RWPE2 (cell line): Measurements from ENCODE around the gene SSBP3.

ENCODE experiments used
- ATAC-seq: fragments of 200-7000 bp; cut with Tn5 transposase; 3 replicates; pipeline ENCODE4 v1.9.1; 2021; ENCODE audit warnings: low read depth
- DNase-seq: peaks from one replicate; pipeline ENCODE4 v3.0.0-alpha.2; 2020; ENCODE audit warnings: low spot score
- H3K27ac ChIP-seq: fragments of 450-650 bp; 2 replicates; pipeline ENCODE4 v1.5.1; 2017; ENCODE audit warnings: mild to moderate bottlenecking; ENCODE audit not compliant: poor library complexity, severe bottlenecking
- H3K27me3 ChIP-seq: fragments of 250-450 bp; sonication (Bioruptor Pico); 2 replicates; pipeline ENCODE4 v1.5.1; 2021; ENCODE audit warnings: mild to moderate bottlenecking, moderate library complexity; ENCODE audit not compliant: insufficient read depth, poor library complexity, severe bottlenecking
- H3K36me3 ChIP-seq: fragments of 250-450 bp; sonication (Bioruptor Pico); 2 replicates; pipeline ENCODE4 v1.5.1; 2020; ENCODE audit warnings: low read depth, mild to moderate bottlenecking, moderate library complexity
- H3K4me1 ChIP-seq: fragments of 250-450 bp; sonication (Bioruptor Pico); 2 replicates; pipeline ENCODE4 v1.5.1; 2021; ENCODE audit warnings: mild to moderate bottlenecking, moderate library complexity; ENCODE audit not compliant: insufficient read depth, poor library complexity, severe bottlenecking
- H3K4me3 ChIP-seq: fragments of 250-450 bp; sonication (Bioruptor Pico); 2 replicates; pipeline ENCODE4 v1.5.1; 2021; ENCODE audit warnings: mild to moderate bottlenecking, moderate library complexity; ENCODE audit not compliant: severe bottlenecking
- H3K9me3 ChIP-seq: fragments of 250-450 bp; sonication (Bioruptor Pico); 2 replicates; pipeline ENCODE4 v1.5.1; 2021; ENCODE audit warnings: mild to moderate bottlenecking, moderate library complexity; ENCODE audit not compliant: severe bottlenecking
- CTCF ChIP-seq: fragments of 450-650 bp; IDR thresholded peaks from one replicate; pipeline ENCODE4 v1.5.1; 2017; ENCODE audit warnings: mild to moderate bottlenecking, moderate library complexity; ENCODE audit not compliant: poor library complexity, severe bottlenecking

Gene SSBP3

DNA sequence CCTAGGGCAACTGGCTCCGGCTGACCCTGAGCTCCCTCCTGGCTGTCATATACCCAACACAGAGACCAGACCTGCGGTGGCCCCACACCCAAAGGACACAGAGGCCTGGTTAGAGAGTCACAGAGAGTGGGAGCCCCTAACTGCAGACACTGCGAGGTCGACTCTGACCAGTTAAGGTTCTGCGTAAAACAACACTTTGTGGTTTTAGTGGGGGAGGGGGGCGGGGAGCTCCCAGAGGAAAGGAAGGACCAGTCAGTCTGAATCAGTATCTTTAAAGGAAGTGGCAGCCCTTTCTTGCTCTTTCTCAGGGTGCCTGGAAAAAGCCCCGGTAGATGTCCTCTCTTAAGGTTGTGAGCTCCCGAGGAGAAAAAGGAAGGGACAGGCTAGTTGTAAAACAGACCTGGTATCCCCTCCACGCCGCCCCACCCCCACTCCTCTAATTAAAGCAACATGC, 2.4 kb downstream of the SSBP3 start:
- DNase-seq (no peak), ATAC-seq (no peak)
- peaks cover 21% of the 10 kb centered on the region for H3K4me1 ChIP-seq
- TF ChIP-seq CTCF, result no peak
- peak overlapping the region; percentile 5 for H3K27ac ChIP-seq
- H3K36me3 ChIP-seq, result peaks cover 21% of the 10 kb centered on the region
- H3K4me3 ChIP-seq, result no peak overlapping the region
- H3K9me3 ChIP-seq, result no peaks in the 10 kb centered on the region
- H3K27me3 ChIP-seq, result no peaks in the 10 kb centered on the region

- no peak overlapping the region for H3K4me3 ChIP-seq
- H3K27me3 ChIP-seq, result no peaks in the 10 kb centered on the region
- no peak for TF ChIP-seq CTCF
- H3K9me3 ChIP-seq, result no peaks in the 10 kb centered on the region
- H3K36me3 ChIP-seq, result peaks cover 21% of the 10 kb centered on the region
- ATAC-seq (no peak), DNase-seq (no peak)
- H3K4me1 ChIP-seq, result peaks cover 18% of the 10 kb centered on the region
- no peak overlapping the region for H3K27ac ChIP-seq
Observed at GRCh38 chr1:54403405-54403804, 2.8 kb downstream of the SSBP3 start.

DNA sequence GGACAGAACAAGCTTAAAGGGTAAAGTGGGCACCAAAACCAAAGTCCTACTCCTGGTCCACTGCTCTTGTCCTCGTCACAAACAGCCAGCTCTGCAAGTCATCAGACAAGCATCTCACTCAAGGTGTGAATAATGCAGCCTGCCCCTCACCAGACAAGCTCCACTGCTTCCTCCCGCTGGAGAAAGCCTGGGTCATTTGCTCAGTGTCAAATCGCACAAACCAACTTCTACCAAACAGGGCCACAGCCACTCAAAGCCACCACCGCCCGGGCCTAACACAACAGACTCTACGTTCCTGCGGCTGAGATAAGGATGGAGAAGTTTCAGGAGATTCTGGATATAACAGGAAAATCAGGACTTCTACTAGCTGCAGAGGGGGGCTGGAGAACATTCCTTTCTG, 3.3 kb downstream of the SSBP3 start:
- H3K27ac ChIP-seq, result no peak overlapping the region
- peaks cover 21% of the 10 kb centered on the region for H3K36me3 ChIP-seq
- no peak overlapping the region for H3K4me3 ChIP-seq
- ATAC-seq (no peak), DNase-seq (no peak)
- no peaks in the 10 kb centered on the region for H3K9me3 ChIP-seq
- no peak for TF ChIP-seq CTCF
- no peaks in the 10 kb centered on the region for H3K27me3 ChIP-seq
- H3K4me1 ChIP-seq, result peaks cover 13% of the 10 kb centered on the region

DNA sequence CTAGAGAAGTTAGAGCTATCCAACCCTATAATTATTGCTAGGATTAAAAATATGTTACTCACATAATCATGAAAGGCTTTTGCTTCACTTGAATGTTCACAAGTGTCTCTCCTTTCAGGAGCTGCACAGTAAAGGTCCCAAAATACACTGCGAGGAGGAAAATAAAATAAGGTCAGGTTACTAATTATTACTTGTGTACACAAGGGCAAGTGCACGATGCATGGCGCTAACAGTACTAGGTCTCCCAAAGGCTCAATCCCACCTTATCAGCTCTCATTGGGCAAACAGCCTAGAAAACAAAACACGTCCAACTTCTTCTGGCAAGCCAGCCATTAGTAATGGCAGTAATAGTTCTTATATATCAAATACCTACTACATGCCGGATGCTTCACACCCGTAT, 4.4 kb downstream of the SSBP3 start:
- H3K4me1 ChIP-seq, result peaks cover 10% of the 10 kb centered on the region
- peaks cover 21% of the 10 kb centered on the region for H3K36me3 ChIP-seq
- no peaks in the 10 kb centered on the region for H3K9me3 ChIP-seq
- no peaks in the 10 kb centered on the region for H3K27me3 ChIP-seq
- H3K27ac ChIP-seq, result no peak overlapping the region
- ATAC-seq, result no peak
- no peak for TF ChIP-seq CTCF
- DNase-seq, result no peak
- no peak overlapping the region for H3K4me3 ChIP-seq

GRCh38 chr1:54400329-54400728, 5.9 kb downstream of the SSBP3 start:
- no peak for DNase-seq
- H3K9me3 ChIP-seq, result no peaks in the 10 kb centered on the region
- H3K4me3 ChIP-seq, result no peak overlapping the region
- H3K27ac ChIP-seq, result no peak overlapping the region
- H3K27me3 ChIP-seq, result no peaks in the 10 kb centered on the region
- H3K4me1 ChIP-seq, result peaks cover 10% of the 10 kb centered on the region
- no peak for ATAC-seq
- peaks cover 21% of the 10 kb centered on the region for H3K36me3 ChIP-seq
- no peak for TF ChIP-seq CTCF
